HG02943 (cell line): Measurements from ENCODE around the gene NAGA.
"Not testable (repeated sequence)": the region's sequence is repeated elsewhere in the genome, so short reads cannot be mapped to it uniquely, and the experiment has no call there.

Experiments
- ATAC-seq: cut with Tn5 transposase; IDR thresholded peaks from one replicate; pipeline ENCODE4 v1.9.1; 2021; ENCODE audit warnings: mild to moderate bottlenecking, low read depth, moderate library complexity; ENCODE audit not compliant: unreplicated experiment

The NAGA gene

DNA sequence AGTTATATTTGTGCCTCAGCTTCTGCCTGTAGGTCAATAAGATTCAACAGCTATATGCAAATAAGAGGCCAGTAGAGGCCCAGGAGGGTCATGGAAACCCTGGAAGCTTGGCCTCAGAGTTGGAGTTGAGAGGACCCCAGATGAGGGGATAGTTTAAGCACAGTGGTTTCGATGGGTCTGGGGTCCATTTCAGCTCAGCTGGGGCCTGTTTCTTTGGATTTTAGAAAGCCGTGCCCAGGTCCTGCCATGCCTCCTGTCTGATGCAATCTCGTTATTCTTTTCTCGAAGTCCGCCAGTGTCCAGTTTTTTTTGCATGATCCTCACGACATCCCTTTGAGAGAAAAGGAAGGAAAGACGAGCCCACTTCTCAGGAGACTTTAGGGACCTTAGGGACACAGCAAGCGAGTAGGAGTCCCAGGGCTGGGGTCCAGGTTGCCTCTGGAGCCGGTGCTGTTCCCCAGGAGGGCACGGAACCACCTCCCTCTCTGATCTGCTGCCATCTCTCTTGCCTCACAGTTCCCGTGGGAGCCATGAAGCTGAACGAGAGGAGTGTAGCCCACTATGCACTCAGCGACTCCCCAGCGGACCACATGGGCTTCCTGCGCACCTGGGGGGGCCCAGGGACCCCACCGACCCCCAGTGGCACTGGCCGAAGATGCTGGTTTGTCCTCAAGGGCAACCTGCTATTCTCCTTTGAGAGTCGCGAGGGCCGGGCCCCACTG lies 6.3 kb upstream of the NAGA start:
- ATAC-seq: no peak

DNA sequence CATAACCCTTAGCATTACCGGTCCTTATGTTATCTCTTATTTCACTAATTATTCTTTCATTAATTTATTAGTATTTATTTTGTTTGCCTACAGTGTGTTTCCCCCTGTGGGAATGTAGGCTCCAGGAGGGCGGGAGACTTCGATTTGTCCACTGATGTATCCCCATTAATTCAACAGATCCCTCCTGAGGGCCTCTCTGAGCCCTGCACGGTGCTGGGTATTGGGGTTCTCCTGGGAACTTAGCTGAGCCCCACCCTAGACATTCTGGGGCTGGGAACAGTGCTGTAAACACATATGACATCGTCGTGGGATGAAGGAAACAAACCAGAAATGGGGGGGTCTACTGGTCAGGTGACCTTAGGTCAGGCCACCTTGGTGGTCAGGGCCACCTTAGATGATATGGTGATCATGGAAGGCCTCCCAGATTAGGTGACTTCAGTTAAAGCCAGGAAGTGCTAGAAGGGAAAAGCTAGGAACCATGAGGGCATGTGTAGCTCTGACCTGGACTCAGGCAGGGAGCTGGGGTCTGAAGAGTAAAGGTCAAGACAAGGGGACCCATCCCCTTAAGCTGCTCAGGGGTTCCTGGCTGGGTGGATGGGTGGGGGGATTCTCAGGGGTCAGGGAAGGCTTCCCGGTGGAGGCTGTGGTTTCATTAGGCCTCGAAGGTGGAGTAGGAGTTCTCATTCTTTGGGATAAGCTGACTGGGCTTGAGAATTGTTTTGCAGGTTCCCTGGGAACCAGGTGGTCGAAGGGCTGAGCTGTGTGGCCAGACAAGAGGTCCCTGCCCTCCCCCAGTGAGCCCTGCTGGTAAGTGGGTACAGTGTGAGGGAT lies 4.4 kb upstream of the NAGA start:
- ATAC-seq: no peak

DNA sequence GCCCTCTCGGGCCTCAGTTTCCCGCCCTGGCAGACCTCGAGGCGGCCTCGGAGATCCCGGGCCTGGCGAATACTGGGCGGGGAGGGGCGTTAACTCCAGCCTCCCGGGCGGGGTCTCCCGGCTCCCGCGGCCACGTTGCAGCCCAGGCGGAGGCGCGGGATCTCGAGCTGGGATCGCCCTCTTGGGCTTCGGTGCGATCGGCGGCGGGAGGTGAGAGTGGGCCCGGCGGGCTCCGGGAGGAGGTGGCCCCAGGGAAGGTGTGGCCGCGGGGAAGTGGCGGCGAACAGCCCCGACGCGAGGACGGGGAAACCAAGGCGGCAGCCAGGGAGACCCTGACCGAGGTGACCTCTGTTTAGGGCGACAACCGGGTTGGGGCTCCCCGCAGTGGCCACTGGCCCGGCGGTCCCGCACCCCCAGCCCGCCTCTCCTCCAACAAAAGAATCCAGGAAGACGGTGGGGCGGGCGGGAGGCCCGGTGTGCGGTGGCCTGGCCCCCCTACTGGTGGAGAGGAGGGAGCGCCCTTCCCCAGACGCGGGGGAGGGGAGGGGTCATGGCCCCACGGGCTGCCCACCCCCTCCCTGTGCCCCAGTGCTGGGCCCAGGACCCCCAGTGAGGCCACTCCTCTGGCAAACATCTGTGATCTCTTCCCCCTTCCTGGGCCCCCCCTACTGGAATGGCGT lies 3.7 kb upstream of the NAGA start, which contains the start of gene PHETA2:
TSS of gene PHETA2 (plus strand) at position 117 of the 680 bp plus-strand sequence. CDS start 3,046 bp downstream, outside the sequence.
- no peak for ATAC-seq

DNA sequence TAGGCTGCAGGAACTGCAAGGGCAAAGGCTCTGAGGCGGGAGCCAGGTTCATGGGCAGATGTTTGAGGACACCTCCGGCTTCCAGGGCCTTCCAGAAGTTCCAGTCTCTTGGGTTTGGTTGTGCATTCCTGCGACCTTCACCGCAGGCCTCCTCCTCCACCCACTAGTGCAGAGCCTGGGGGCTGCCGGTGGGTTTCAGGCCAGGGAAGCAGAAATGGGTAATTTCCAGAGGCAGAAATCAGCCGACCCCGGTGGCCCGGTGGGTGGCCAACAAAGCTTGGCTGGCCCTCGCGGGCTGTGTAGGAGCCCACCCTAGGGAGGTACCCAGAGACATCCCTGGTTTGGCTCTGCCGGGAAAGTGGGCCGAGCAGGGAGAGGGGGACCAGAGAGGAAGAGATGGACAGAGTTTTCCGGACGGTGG lies 3.0 kb upstream of the NAGA start:
- no peak for ATAC-seq

DNA sequence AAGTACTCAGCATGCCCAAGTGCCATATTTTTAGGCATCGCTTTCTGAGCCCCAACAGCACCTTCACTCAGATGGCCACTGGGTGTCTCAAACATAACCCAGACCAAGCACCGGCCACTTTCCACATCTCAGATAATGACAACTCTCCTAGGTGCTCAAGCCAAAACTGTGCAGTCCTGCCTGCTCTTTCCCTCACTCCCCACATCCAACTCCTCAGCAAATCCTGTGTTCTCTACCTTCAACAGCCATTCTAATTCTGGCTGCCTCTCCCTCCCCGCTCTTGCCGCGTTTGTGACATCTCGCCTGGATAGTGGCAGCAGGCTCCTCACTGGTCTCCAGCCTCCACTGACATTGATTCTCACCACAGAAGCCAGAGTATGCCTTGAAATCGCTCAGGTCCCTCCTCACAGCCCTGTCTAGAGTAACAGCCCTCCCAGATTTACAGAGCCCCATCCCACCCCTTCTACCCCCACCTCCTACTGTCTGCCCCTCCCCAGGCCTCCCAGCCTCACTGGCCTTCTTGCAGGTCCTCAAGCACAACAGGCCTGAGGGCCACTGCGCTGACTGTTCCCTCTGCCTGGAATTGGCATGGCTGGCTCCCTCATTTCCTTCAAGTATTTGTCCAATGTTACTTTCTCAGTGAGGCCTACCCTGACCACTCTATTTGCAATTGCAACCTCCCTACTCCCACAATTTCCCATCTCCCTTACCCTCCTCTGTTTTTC lies 2.2 kb upstream of the NAGA start:
- ATAC-seq: no peak

DNA sequence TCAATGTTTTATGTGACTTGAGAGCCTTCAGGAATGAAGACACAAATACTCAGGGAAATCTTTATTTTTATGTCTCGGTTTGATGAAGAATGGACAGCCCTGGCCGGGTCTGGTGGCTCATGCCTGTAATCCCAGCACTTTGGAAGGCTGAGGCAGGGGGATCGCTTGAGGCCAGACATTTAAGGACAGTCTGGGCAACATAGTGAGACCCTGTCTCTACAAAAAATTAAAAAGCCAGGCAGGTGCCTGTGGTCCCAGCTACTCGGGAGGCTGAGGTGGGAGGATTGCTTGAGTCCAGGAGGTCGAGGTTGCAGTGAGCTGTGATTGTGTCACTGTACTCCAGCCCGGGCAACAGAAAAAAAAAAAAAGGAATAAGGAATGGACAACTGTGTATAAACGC lies 896 bp upstream of the NAGA start:
- ATAC-seq: not testable (repeated sequence)

DNA sequence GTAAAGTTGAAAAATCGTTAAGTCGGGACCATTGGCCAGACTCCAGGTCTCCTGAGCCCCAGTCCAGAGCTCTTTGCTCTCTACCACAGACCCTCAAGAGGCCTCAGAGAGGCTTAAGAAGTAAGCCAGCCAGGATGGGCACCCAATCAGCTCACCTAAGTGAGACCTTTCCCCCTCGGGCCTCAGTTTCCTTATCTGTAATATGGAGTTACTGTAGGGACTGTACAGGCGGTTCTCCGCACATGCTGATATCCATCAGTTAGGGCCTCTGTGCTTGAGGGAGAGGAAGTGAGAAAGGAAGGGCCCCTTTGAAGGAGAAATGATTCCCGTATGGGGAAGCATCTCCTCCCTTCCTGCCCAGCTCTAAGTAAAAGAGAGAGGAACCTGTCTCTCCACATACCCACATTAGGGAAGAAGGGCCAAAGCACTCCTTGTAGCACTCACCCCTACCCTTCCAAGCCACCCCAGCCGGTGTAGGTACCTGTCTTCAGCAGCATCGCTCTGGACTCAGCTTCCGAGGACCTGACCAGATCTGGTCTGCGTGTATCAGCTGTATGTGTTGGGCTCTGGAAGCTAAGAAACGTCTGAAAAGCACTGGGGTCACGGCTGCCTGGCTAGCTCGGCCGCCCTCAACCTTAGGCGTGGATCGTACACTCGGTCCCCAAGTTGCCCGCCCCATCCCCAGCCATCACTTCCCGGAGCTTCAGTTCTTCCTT lies 653 bp downstream of the NAGA start:
- no peak for ATAC-seq

DNA sequence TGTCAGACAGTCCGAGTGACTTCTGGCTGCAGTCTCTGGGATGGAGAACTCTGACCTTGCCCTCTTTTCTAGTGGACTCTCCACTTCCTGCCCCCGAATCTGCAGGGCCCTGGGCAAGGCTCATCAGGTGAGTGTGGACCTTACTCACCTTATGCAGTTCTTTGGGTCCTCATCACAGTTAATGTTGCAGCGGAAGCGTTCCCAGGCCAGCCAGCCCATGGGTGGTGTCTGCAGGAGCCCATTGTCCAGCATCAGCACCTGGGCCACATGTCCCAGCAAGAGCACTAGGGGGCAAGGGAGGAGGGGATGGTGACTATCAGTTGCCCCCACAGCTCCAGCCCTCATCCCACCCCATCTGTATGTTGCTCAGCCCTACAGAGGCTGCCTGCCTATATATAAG lies 2.3 kb downstream of the NAGA start:
- no peak for ATAC-seq

DNA sequence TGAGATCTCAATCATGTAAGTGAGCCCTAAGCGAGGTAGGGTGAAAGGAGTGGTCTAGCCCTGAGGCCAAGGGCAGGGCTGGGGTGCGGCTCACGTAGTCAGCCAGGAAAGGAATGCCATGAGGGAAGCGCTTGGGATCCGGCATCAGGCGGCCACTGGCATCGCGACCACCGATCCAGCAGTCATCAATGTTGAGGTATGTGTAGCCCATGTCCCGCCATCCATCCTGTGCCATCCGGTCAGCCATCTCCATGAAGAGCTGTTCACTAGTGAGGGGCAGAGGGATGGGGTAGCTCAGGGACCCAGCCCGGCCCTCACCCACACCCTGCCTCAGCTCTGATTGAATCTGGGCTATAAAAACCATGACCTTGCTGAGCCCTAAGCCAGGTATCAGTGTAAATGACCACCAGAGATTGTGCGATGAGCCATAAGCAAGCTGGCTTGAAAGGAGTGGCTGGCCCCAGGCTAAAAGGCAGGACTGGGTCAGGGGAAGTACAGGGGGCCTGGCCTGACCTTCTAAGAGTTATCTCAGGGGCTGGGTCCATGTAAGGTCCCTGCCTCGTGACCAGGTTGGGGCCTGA lies 2.9 kb downstream of the NAGA start:
- no peak for ATAC-seq

DNA sequence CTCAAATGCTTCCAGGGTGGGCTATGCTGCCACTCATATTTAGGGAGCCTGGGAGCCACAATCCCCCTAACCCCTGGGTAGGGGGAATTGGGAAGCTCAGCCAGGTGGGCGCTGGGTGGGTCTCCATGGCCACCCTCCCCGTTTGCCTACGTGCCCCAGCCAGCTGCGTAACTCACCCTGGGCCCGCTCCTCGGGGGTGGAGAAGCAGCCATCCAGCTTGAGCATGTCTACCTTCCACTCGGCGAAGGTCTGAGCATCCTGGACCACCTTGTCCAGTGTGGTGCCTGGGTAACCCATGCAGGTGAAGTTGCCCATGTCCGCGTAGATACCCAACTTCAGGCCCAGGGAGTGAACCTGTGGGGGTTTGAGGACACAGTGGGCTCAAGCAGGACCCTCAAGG lies 3.7 kb downstream of the NAGA start:
- no peak for ATAC-seq

DNA sequence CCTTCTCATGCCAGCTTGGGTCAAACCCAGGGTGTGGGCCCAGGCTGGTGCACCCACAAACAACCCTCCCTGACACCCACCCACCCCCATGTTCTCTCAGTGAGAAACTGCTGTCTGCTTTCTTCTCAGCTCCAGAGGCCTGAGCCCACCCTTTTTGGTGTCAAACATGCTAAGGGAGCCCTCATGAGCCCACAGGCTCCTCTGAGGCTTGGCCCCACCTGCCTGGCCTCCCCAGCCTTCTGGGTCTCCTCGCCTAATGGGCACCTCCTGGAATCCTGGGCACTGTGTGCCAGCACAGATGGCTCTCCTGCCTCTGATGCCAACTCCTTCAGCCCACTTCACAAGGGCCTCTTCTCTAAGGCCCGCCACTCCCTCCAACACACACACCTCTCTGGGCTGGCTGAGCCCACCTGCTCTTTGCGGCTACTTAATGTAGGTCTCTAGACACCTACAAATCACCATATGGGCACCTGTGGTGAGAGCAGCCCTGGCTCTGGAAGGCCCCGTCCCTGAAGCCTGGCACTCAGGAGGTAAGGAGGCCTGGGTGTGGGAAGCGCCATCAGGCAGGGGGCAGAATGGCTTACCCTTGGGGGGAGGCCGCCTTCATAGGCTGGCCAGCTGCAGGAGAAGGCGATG lies 4.4 kb downstream of the NAGA start:
- no peak for ATAC-seq

DNA sequence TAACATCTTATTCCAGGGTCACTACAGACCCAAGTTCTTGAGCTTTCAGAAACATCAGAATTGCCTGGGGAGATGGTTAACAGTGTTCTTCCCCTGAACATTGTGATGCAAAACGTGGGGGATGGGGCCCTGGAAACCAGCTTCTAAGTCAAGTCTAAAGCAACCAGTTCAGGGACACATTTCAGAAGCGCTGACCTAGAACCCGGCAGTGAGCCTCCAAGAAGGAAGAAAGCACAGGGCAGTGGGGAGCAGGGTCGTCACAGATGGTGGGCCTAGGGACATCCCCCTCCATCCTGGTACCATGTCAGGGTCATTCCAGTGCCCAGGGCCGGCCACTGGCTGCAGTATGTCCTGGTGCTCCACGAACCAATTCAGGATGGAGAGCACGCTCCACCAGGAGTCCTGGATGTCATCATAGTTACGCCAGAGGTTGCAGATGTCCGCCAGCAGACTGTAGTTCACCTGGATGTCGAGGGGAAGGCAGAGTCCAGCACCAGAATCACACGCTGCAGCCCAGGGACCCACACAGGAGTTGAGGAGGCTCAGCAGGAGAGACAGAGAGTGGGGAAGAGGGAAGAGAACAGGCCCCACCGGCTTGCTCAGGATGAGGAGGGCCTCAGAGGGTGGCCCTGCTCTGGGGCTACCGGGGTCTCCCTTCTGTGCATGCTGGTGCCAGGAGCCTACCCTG lies 5.0 kb downstream of the NAGA start:
- no peak for ATAC-seq

DNA sequence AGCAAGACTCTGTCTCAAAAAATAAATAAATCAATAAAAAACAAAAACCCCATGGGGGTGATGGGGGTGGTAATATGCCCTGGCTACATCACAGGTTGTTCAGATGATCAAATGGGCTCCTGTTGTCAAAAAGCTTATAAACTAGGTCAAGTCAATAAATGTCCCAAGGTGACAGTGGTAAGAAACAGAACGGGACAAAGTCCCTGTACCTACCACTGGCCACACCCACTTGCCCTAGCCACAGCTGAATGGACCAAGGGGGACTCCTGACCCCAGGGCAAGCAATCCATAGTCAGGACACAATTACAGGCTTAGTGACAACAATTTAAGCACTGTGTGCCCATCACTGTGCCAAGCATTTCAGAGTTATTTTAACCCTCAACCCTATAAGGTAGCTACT lies 6.0 kb downstream of the NAGA start:
- no peak for ATAC-seq

DNA sequence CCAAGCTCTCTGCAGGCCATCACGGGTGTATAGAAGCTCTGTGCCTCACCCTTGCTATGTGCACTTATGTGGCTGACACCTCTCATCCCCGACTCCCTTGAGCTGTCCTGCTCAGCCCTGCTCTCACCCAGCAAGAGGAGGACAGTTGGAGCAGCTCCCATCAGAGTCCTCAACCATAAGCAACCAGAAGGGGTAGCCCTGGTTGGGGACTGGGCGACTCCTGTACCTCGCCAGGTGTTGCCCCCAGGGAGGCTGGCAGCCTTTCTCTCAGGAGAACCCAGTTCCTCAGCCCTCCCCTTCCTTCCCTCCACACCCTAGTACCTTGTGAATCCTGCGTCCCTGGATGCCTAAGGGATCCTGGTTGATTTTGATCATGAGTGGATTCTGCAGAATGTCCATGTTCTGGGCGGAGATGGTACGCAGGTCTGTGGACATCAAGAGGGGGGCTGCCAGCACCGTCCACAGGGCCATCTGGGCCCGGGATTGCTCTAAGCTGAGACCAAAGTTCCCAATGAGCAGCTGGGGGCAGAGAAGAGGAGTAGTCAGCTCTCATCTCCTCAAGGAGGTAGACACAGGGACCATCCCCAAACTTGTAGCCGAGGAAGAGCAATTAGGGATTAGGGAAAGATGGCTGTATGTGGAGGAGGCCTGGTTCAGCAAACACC lies 8.0 kb downstream of the NAGA start:
- ATAC-seq: no peak

DNA sequence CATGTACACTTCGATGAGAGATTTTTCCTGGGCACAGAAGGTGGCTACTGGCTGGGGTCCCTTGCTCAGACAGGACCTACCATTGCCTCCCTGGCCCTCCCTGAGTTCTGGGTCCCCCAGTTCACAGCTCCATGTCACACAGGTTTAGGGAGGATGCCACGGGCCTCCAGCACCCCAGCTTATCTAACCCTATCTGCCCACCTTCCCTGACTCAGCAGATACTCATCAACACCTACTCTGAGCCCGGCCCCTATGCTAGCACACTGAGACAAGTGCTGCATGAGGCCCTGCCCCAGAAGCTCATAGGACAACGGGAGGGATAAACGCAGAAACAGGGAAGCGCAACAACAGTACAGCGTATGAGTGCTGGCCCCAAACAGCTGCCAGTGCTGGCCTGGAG lies 9.6 kb downstream of the NAGA start:
- ATAC-seq: no peak

DNA sequence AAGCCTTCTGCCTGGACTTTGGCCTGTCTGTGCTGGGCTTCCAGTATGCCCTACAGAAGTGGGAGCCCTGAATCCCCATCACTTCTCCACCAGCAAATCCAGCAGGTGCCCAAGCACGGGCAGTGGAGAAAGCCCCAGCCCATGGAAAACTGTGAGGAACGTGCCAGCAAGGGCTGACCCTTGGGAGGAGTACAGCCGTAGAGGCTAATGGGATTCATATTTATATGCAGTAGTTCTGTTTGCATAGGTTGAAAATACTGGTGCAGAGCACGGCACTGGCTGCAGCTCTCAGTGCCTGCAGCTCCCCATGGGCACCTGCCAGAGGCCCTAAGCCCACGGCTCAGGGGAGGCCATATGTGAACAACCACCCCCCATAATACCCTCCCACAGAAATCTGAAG lies 10.1 kb downstream of the NAGA start:
- ATAC-seq: no peak

DNA sequence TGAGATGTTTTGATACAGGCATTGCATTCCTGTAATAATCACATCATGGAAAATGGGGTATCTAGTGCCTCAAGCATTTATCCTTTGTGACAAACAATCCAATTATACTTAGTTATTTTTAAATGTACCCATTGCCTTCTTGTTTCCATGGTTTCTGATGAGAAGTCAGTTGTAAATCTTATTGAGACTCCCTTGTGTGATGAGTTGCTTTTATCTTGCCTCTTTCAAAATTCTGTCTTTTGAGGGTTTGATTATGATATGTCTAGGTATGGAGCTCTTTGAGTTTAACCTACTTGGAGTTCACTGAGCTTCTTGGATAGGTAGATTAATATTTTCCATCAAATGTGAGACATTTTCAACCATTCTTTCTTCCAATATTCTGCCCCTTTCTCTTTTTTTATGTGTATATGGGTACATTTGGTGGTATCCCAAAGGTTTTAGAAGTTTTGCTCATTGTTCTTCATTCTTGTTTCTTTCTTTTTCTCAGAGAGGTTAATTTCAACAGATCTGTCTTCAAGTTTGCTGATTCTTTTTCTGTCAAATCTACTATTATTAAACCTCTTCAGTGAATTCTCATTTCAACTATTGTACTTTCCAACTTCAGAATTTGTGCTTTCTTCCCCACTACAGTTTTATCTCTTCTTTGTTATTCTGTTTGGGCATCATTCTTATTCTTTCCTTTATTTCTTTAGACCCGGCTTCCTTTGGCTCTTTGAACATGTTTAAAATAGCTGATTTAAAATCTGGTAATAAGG lies 13.7 kb downstream of the NAGA start:
- no peak for ATAC-seq
